Measurements from ENCODE around the gene BARX1.

DNA sequence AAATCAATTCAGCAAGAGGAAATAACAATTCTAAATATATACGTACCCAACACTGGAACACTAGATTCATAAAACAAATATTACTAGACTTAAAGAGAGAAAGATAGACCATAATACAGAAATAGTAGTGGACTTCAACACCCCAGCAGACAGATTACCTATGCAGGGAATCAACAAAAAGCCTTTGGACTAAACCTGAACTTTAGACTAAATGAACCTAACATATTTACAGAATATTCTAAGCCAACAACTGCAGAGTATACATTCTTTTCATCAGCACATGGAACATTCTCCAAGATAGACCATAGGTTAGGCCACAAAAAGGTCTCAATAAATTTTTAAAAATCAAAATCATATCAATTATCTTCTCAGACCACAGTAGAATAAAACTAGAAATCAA, 32.9 kb upstream of the BARX1 start:
- TF ChIP-seq, protein P1, sequence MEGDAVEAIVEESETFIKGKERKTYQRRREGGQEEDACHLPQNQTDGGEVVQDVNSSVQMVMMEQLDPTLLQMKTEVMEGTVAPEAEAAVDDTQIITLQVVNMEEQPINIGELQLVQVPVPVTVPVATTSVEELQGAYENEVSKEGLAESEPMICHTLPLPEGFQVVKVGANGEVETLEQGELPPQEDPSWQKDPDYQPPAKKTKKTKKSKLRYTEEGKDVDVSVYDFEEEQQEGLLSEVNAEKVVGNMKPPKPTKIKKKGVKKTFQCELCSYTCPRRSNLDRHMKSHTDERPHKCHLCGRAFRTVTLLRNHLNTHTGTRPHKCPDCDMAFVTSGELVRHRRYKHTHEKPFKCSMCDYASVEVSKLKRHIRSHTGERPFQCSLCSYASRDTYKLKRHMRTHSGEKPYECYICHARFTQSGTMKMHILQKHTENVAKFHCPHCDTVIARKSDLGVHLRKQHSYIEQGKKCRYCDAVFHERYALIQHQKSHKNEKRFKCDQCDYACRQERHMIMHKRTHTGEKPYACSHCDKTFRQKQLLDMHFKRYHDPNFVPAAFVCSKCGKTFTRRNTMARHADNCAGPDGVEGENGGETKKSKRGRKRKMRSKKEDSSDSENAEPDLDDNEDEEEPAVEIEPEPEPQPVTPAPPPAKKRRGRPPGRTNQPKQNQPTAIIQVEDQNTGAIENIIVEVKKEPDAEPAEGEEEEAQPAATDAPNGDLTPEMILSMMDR (IDR thresholded peaks at IDR 0.05) = no peak
- TF ChIP-seq POLR2A (IDR thresholded peaks at IDR 0.05) = no peak
